Measurements from ENCODE around the gene UHRF1.
"Not testable (repeated sequence)": the region's sequence is repeated elsewhere in the genome, so short reads cannot be mapped to it uniquely, and the experiment has no call there.

UHRF1 gene

DNA sequence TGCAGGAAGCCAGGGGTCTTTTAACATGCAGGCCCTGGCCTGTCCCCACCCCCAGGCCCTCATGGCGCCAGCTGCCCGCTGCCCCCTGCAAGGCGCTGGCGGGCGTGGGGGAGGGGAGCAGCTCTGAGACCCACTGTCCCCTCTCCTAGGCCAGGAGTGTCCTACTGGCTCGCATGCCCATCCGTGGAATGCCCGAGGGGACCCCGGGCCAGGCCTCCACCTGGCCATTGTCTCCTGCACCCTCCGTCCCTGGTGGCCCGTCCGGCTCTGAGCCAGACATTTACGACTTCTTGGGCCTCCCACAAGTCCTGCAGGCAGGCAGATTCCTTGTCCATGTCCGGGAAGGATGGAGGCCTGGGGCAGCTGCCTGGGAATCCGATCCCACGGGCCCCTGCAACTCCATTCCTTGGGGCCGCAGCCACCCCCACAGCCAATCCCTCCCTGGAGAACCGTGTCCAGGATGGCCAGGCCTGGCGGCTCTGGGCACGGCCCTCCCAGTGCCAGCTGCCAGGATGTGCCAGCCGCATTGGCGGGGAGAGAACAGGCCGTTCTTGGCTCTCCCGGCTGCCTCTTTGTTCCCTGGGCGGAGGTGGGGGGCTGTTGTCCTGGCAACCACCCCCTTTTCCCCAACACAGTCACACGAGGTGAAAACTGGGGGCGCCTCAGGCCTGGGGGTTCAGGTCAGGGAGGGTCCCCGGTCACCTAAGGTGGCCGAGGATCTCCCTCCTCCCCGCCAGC is 31.4 kb upstream of the UHRF1 start:
- H3K27ac ChIP-seq (ENCODE audit: low read depth, low read length): no peak overlapping the region
- peaks cover 0 to 5% (median 2%) of the 10 kb centered on the region in 5 donors for H3K4me1 ChIP-seq (ENCODE audit: control insufficient read depth in 5 of 5, insufficient read depth in 5 of 5, low read length in 5 of 5)
- no peak overlapping the region for H3K9ac ChIP-seq (ENCODE audit: low read length in 5 of 5)

DNA sequence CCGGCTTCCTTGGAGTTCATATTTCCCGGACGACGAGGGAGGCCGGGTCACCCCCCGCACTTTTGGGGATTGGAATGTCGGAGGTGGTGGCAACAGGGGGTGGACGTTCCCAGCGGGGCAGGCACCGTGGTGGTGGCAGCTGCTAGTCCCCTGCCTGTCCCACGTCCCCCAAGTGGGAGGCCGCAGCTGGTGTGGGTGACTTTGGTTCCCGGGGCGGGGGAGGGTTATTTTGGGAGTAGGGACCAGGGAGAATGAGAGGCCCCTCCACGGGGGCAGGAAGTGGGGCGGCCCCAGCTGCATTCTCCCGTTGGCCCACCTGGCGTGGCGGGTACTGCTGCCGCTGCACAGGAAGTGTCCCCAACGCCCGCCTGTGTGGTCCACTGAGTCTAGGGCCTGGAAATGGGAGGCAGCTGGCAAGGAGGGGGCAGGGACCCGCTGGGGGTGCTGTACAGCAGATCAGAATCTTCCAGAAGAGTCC is 30.8 kb upstream of the UHRF1 start:
- no peak overlapping the region for H3K4me3 ChIP-seq (ENCODE audit: low read depth in 1 of 5, low read length in 5 of 5)
- no peaks in the 10 kb centered on the region for H3K9me3 ChIP-seq (ENCODE audit: control insufficient read depth in 5 of 5, low read length in 5 of 5)
- no peak overlapping the region for H3K9ac ChIP-seq (ENCODE audit: low read length in 5 of 5)
- peaks cover 0 to 5% (median 2%) of the 10 kb centered on the region in 5 donors for H3K4me1 ChIP-seq (ENCODE audit: control insufficient read depth in 5 of 5, insufficient read depth in 5 of 5, low read length in 5 of 5)
- no peak overlapping the region for H3K27ac ChIP-seq (ENCODE audit: low read depth, low read length)
- no peaks in the 10 kb centered on the region for H3K36me3 ChIP-seq (ENCODE audit: control insufficient read depth in 5 of 5, insufficient read depth in 5 of 5, low read length in 5 of 5)
- peaks cover 0 to 12% (median 8%) of the 10 kb centered on the region in 5 donors for H3K27me3 ChIP-seq (ENCODE audit: control insufficient read depth in 5 of 5, insufficient read depth in 4 of 5, low read length in 5 of 5)

More for the DNA sequence above, 31.4 kb upstream of the UHRF1 start:
- Histone ChIP-seq H3K27me3 (ENCODE audit: control insufficient read depth in 5 of 5, insufficient read depth in 4 of 5, low read length in 5 of 5) (peaks cover 0 to 12% (median 8%) of the 10 kb centered on the region in 5 donors), H3K4me3 (ENCODE audit: low read depth in 1 of 5, low read length in 5 of 5) (no peak overlapping the region), H3K36me3 (ENCODE audit: control insufficient read depth in 5 of 5, insufficient read depth in 5 of 5, low read length in 5 of 5) (no peaks in the 10 kb centered on the region), H3K9me3 (ENCODE audit: control insufficient read depth in 5 of 5, low read length in 5 of 5) (no peaks in the 10 kb centered on the region)

DNA sequence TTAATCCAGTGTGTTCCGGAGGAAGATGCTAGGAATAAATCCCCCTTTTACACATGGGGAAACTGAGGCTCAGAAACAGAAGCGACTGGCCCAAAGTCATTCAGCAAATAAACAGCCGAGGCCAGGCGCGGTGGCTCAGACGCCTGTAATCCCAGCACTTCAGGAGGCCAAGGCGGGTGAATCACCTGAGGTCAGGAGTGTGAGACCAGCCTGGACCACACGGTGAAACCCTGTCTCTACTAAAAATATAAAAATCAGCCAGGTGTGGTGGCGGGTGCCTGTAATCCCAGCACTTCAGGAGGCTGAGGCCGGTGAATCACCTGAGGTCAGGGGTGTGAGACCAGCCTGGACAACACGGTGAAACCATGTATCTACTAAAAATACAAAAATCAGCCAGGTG is 30.3 kb upstream of the UHRF1 start:
- peaks cover 0 to 5% (median 2%) of the 10 kb centered on the region in 5 donors for H3K4me1 ChIP-seq (ENCODE audit: control insufficient read depth in 5 of 5, insufficient read depth in 5 of 5, low read length in 5 of 5)
- peaks cover 0 to 12% (median 8%) of the 10 kb centered on the region in 5 donors for H3K27me3 ChIP-seq (ENCODE audit: control insufficient read depth in 5 of 5, insufficient read depth in 4 of 5, low read length in 5 of 5)
- no peak overlapping the region for H3K9ac ChIP-seq (ENCODE audit: low read length in 5 of 5)
- no peak overlapping the region for H3K27ac ChIP-seq (ENCODE audit: low read depth, low read length)
- H3K9me3 ChIP-seq (ENCODE audit: control insufficient read depth in 5 of 5, low read length in 5 of 5): no peaks in the 10 kb centered on the region
- no peak overlapping the region for H3K4me3 ChIP-seq (ENCODE audit: low read depth in 1 of 5, low read length in 5 of 5)
- no peaks in the 10 kb centered on the region for H3K36me3 ChIP-seq (ENCODE audit: control insufficient read depth in 5 of 5, insufficient read depth in 5 of 5, low read length in 5 of 5)

DNA sequence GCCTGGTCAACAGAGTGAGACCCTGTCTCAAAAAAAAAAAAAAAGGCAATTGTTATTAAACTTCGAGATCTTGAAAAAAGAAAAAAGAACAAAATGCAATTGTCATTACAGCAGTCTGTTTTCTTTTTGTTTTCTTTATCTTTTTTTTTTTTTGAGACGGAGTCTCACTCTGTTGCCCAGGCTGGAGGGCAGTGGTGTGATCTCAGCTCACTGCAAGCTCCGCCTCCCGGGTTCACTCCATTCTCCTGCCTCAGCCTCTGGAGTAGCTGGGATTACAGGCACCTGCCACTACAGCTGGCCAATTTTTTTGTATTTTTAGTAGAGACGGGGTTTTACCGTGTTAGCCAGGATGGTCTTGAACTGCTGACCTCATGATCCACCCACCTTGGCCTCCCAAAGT is 26.4 kb upstream of the UHRF1 start:
- H3K9me3 ChIP-seq (ENCODE audit: control insufficient read depth in 5 of 5, low read length in 5 of 5): not testable (repeated sequence)

DNA sequence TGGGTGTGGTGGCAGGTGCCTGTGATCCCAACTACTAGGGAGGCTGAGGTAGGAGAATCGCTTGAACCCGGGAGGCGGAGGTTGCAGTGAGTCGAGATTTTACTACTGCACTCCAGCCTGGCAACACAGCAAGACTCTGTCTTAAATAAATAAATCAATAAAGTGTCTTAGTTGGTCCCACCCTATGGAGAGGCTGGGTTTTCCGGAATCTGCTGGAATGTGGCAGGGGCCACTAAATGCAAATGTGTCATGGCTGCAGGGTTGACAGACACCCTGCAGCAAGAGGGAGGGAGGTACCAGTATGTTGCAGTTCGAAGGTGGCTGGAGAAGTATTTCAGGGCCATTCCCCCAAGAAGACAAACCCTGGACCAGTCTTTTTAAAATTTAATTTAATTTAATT is 24.3 kb upstream of the UHRF1 start:
- not testable (repeated sequence) for H3K27ac ChIP-seq (ENCODE audit: low read depth, low read length); H3K9ac ChIP-seq (ENCODE audit: low read length in 5 of 5); H3K36me3 ChIP-seq (ENCODE audit: control insufficient read depth in 5 of 5, insufficient read depth in 5 of 5, low read length in 5 of 5); H3K27me3 ChIP-seq (ENCODE audit: control insufficient read depth in 5 of 5, insufficient read depth in 4 of 5, low read length in 5 of 5); H3K4me1 ChIP-seq (ENCODE audit: control insufficient read depth in 5 of 5, insufficient read depth in 5 of 5, low read length in 5 of 5); H3K4me3 ChIP-seq (ENCODE audit: low read depth in 1 of 5, low read length in 5 of 5); H3K9me3 ChIP-seq (ENCODE audit: control insufficient read depth in 5 of 5, low read length in 5 of 5)

More for the DNA sequence above, 26.4 kb upstream of the UHRF1 start:
- H3K9ac ChIP-seq (ENCODE audit: low read length in 5 of 5); H3K4me3 ChIP-seq (ENCODE audit: low read depth in 1 of 5, low read length in 5 of 5); H3K4me1 ChIP-seq (ENCODE audit: control insufficient read depth in 5 of 5, insufficient read depth in 5 of 5, low read length in 5 of 5); H3K27ac ChIP-seq (ENCODE audit: low read depth, low read length); H3K36me3 ChIP-seq (ENCODE audit: control insufficient read depth in 5 of 5, insufficient read depth in 5 of 5, low read length in 5 of 5): not testable (repeated sequence)
- H3K27me3 ChIP-seq (ENCODE audit: control insufficient read depth in 5 of 5, insufficient read depth in 4 of 5, low read length in 5 of 5): peaks cover 0 to 10% (median 6%) of the 10 kb centered on the region in 5 donors

DNA sequence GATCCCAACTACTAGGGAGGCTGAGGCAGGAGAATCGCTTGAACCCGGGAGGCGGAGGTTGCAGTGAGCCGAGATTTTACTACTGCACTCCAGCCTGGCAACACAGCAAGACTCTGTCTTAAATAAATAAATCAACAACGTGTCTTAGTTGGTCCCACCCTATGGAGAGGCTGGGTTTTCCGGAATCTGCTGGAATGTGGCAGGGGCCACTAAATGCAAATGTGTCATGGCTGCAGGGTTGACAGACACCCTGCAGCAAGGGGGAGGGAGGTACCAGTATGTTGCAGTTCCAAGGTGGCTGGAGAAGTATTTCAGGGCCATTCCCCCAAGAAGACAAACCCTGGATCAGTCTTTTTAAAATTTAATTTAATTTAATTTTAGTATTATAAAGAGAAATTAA is 21.5 kb upstream of the UHRF1 start:
- H3K9ac ChIP-seq (ENCODE audit: low read length in 5 of 5); H3K27me3 ChIP-seq (ENCODE audit: control insufficient read depth in 5 of 5, insufficient read depth in 4 of 5, low read length in 5 of 5); H3K4me3 ChIP-seq (ENCODE audit: low read depth in 1 of 5, low read length in 5 of 5); H3K36me3 ChIP-seq (ENCODE audit: control insufficient read depth in 5 of 5, insufficient read depth in 5 of 5, low read length in 5 of 5); H3K9me3 ChIP-seq (ENCODE audit: control insufficient read depth in 5 of 5, low read length in 5 of 5); H3K4me1 ChIP-seq (ENCODE audit: control insufficient read depth in 5 of 5, insufficient read depth in 5 of 5, low read length in 5 of 5); H3K27ac ChIP-seq (ENCODE audit: low read depth, low read length): not testable (repeated sequence)

DNA sequence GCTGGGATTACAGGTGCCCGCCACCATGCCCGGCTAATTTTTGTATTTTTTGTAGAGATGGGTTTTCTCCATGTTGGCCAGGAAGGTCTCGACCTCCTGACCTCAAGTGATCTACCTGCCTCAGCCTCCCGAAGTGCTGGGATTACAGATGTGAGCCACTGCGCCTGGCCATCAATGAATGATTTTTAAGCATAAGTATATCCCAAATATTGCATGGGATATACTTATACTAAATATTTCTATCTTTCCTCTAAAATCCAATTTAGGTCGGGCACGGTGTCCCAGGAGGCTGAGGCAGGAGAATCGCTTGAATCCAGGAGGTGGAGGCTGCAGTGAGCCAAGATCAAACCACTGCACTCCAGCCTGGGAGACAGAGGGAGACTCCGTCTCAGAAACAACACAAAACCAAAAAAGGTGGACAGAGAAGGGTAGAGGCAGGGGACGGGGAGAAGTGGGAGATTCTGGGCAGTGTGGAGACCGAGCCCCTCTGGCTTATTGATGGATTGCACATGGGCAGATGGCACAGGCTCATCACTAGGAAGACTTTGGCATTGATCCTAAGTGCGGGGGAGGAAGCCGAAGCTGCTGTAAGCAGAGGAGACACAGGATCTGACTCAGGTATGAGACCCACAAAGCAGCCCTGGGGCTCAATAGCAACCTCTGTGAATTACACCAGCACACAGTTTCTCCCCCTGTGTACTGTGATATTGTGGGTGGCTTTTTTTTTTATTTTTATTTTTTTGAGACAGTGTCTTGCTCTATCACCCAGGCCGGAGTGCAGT is 20.1 kb upstream of the UHRF1 start:
- H3K9ac ChIP-seq (ENCODE audit: low read length in 5 of 5): no peak overlapping the region
- H3K27me3 ChIP-seq (ENCODE audit: control insufficient read depth in 5 of 5, insufficient read depth in 4 of 5, low read length in 5 of 5): peaks cover 0 to 9% (median 7%) of the 10 kb centered on the region in 5 donors
- no peaks in the 10 kb centered on the region for H3K9me3 ChIP-seq (ENCODE audit: control insufficient read depth in 5 of 5, low read length in 5 of 5)
- no peak overlapping the region for H3K4me3 ChIP-seq (ENCODE audit: low read depth in 1 of 5, low read length in 5 of 5)
- no peaks in the 10 kb centered on the region for H3K36me3 ChIP-seq (ENCODE audit: control insufficient read depth in 5 of 5, insufficient read depth in 5 of 5, low read length in 5 of 5)
- no peak overlapping the region for H3K27ac ChIP-seq (ENCODE audit: low read depth, low read length)
- H3K4me1 ChIP-seq (ENCODE audit: control insufficient read depth in 5 of 5, insufficient read depth in 5 of 5, low read length in 5 of 5): no peaks in the 10 kb centered on the region

DNA sequence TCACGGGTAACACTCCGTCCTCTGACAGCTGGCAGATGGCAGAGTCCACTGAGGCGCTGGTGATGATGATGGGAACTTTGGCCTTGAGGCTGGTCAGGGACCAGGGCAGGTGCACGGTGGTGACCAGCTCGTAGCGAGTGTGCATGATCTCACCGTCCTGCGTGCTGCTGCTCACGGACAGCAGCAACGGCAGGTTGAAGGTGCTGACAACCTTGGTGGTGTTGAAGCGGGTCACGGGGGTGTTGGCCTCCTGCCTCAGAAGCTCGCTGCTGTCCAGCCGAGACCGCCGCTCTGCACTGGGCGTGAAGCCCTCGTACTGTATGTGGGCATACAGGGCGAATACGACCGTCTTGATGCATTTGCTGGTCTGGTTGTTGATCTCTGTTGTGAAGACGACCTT is 18.2 kb upstream of the UHRF1 start:
- Histone ChIP-seq H3K4me1 (ENCODE audit: control insufficient read depth in 5 of 5, insufficient read depth in 5 of 5, low read length in 5 of 5) (peaks cover 0 to 6% (median 0%) of the 10 kb centered on the region in 5 donors), H3K4me3 (ENCODE audit: low read depth in 1 of 5, low read length in 5 of 5) (no peak overlapping the region), H3K27ac (ENCODE audit: low read depth, low read length) (no peak overlapping the region), H3K9ac (ENCODE audit: low read length in 5 of 5) (no peak overlapping the region), H3K36me3 (ENCODE audit: control insufficient read depth in 5 of 5, insufficient read depth in 5 of 5, low read length in 5 of 5) (no peaks in the 10 kb centered on the region), H3K9me3 (ENCODE audit: control insufficient read depth in 5 of 5, low read length in 5 of 5) (no peaks in the 10 kb centered on the region), H3K27me3 (ENCODE audit: control insufficient read depth in 5 of 5, insufficient read depth in 4 of 5, low read length in 5 of 5) (peaks cover 0 to 9% (median 7%) of the 10 kb centered on the region in 5 donors)

DNA sequence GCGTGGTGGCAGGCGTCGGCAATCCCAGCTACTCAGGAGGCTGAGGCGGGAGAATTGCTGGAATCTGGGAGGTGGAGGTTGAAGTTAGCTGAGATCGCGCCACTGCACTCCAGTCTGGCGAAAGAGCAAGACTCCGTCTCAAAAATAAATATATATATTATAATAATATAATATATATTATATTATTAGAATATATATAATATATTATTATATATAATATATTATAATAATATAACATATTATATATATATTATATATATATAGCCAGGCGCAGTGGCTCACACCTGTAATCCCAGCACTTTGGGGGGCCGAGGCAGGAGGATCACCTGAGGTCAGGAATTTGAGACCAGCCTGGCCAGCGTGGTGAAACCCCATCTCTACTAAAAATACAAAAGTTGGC is 16.3 kb upstream of the UHRF1 start:
- not testable (repeated sequence) for H3K27ac ChIP-seq (ENCODE audit: low read depth, low read length); H3K4me3 ChIP-seq (ENCODE audit: low read depth in 1 of 5, low read length in 5 of 5)

DNA sequence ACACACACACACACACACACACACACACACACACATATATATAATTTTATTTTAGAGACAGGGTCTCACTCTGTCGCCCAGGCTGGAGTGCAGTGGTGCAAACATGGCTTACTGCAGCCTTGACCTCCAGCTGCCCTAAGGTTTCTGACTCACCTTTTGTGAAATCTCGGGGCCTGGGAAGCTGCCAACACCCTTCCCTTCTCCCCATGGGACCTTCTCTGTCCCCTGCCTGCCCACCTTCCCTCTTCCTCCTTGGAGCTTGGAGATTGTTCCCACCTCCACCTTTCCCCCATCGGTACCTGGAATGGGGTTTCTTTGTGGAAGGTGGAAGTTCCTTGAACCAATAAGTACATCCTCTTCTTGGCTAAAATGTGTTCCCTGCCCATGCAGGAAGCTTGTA is 12.9 kb upstream of the UHRF1 start:
- H3K27me3 ChIP-seq (ENCODE audit: control insufficient read depth in 5 of 5, insufficient read depth in 4 of 5, low read length in 5 of 5): peaks cover 0 to 1% (median 0%) of the 10 kb centered on the region in 5 donors
- H3K4me3 ChIP-seq (ENCODE audit: low read depth in 1 of 5, low read length in 5 of 5): no peak overlapping the region
- H3K9me3 ChIP-seq (ENCODE audit: control insufficient read depth in 5 of 5, low read length in 5 of 5): no peaks in the 10 kb centered on the region
- peaks cover 0 to 6% (median 0%) of the 10 kb centered on the region in 5 donors for H3K4me1 ChIP-seq (ENCODE audit: control insufficient read depth in 5 of 5, insufficient read depth in 5 of 5, low read length in 5 of 5)
- H3K27ac ChIP-seq (ENCODE audit: low read depth, low read length): no peak overlapping the region
- no peaks in the 10 kb centered on the region for H3K36me3 ChIP-seq (ENCODE audit: control insufficient read depth in 5 of 5, insufficient read depth in 5 of 5, low read length in 5 of 5)
- H3K9ac ChIP-seq (ENCODE audit: low read length in 5 of 5): no peak overlapping the region

More for the DNA sequence above, 16.3 kb upstream of the UHRF1 start:
- not testable (repeated sequence) for H3K9ac ChIP-seq (ENCODE audit: low read length in 5 of 5); H3K9me3 ChIP-seq (ENCODE audit: control insufficient read depth in 5 of 5, low read length in 5 of 5); H3K27me3 ChIP-seq (ENCODE audit: control insufficient read depth in 5 of 5, insufficient read depth in 4 of 5, low read length in 5 of 5); H3K4me1 ChIP-seq (ENCODE audit: control insufficient read depth in 5 of 5, insufficient read depth in 5 of 5, low read length in 5 of 5); H3K36me3 ChIP-seq (ENCODE audit: control insufficient read depth in 5 of 5, insufficient read depth in 5 of 5, low read length in 5 of 5)
